ENCODE measurements around the gene NRXN3. TPM values are rescaled to one million over a fixed set of nuclear protein-coding genes. Genes with fewer than 3 reads are reported as not detected.

The NRXN3 gene
- total and polyA plus RNA-seq, 7 donors = 0.06 to 0.74 (median 0.15) TPM

DNA sequence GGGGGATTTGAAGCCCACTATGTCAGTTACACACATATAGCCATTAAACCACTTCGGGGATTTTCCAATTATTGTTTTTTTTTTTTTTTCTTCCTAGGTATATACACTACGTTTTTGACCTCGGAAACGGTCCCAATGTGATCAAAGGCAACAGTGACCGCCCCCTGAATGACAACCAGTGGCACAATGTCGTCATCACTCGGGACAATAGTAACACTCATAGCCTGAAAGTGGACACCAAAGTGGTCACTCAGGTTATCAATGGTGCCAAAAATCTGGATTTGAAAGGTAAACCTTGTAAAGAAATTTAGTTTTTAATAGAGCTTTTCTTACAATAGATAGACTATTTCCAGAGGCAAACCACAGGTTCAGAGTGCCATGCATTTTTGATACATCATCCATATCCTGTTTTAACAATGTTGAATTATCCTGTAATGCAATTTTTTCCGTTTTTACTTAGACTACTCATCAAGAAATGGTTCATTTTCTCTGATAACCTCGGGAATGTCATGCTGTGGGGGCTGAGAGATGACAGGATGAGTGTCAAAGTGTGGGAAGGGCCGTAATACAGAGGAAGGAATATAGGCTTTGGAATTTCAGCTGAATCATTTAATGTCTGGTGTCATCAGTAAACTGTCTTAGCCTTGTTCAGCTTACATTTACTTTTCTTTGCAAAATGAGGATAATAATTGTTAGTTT, 797.1 kb downstream of the NRXN3 start:
- no peak overlapping the region for H3K4me3 ChIP-seq
- DNase-seq = no peak
- H3K36me3 ChIP-seq (ENCODE audit: insufficient read depth in 1 of 2, low read depth in 1 of 2) = no peaks in the 10 kb centered on the region
- no peak for ATAC-seq
- H3K4me1 ChIP-seq = no peaks in the 10 kb centered on the region
- H3K9me3 ChIP-seq = no peaks in the 10 kb centered on the region
- peaks cover 0 to 2% (median 0%) of the 10 kb centered on the region in 3 donors for H3K27me3 ChIP-seq (ENCODE audit: insufficient read depth in 3 of 3, low read length in 2 of 3)
- 79 to 82% (median 80%) methylated on average over 10 of the region's 10 CpGs for WGBS, 3 donors
- H3K27ac ChIP-seq = no peak overlapping the region
- intact Hi-C loops (cut with DNase I) = loop anchor here (2.0 to 10.0 kb wide), 2 partner anchors 1884 to 1888 kb away; no protein-coding TSS in a partner anchor
- TF ChIP-seq, protein P1, sequence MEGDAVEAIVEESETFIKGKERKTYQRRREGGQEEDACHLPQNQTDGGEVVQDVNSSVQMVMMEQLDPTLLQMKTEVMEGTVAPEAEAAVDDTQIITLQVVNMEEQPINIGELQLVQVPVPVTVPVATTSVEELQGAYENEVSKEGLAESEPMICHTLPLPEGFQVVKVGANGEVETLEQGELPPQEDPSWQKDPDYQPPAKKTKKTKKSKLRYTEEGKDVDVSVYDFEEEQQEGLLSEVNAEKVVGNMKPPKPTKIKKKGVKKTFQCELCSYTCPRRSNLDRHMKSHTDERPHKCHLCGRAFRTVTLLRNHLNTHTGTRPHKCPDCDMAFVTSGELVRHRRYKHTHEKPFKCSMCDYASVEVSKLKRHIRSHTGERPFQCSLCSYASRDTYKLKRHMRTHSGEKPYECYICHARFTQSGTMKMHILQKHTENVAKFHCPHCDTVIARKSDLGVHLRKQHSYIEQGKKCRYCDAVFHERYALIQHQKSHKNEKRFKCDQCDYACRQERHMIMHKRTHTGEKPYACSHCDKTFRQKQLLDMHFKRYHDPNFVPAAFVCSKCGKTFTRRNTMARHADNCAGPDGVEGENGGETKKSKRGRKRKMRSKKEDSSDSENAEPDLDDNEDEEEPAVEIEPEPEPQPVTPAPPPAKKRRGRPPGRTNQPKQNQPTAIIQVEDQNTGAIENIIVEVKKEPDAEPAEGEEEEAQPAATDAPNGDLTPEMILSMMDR (IDR thresholded peaks at IDR 0.05) = no peak

DNA sequence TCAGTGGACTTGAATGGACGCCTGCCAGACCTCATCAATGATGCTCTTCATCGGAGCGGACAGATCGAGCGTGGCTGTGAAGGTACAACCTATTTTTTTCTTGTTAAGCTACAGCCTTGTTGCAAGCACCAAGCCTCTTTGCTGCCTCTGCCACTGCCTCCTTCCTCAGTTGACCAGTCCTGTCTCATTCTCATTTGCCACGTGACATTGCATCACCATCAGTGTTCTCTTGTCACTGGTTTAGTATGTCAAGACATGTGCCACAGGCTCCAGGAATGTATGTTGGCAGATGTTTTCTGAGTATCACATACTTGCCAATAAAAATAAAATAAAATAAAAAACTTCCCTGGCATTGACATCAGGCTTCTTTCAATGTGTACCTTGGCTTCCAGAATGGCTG, 798.1 kb downstream of the NRXN3 start:
- Histone ChIP-seq H3K27ac (no peak overlapping the region), H3K27me3 (ENCODE audit: insufficient read depth in 3 of 3, low read length in 2 of 3) (peaks cover 0 to 2% (median 0%) of the 10 kb centered on the region in 3 donors), H3K4me3 (no peak overlapping the region), H3K9me3 (no peaks in the 10 kb centered on the region), H3K36me3 (ENCODE audit: insufficient read depth in 1 of 2, low read depth in 1 of 2) (no peaks in the 10 kb centered on the region), H3K4me1 (no peaks in the 10 kb centered on the region)
- no peak for DNase-seq
- 87% methylated on average over 6 of the region's 6 CpGs for WGBS, 3 donors
- TF ChIP-seq, protein P1 (IDR thresholded peaks at IDR 0.05) = no peak
- ATAC-seq = no peak
- intact Hi-C loops (cut with DNase I) = loop anchor here in 1 of 2 donors (10.0 kb wide), 1 partner anchor 1887 kb away; no protein-coding TSS in a partner anchor

DNA sequence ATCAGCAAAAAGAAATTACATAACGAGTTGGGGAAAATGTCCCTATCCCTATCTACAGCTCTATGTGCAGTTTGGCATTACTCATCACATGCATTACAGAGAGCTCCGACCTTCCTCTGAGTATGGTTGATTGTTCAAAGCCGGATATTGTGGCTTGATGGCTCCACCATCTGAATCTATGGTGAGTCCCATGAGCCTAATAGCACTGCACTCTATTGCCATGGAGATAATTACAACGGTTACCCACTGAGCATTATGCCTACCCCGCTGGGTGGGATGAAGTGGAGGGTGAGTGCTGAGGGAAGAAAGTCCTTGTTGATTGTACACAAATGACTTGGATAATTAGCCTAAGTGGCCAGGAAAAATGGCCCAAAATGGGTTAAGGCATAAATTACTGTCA, 800.5 kb downstream of the NRXN3 start:
- ATAC-seq (no peak), DNase-seq (no peak)
- no peak overlapping the region for H3K4me3 ChIP-seq
- H3K4me1 ChIP-seq = no peaks in the 10 kb centered on the region
- WGBS, 3 donors = 71 to 83% (median 77%) methylated on average over 5 of the region's 5 CpGs
- TF ChIP-seq, protein P1 (IDR thresholded peaks at IDR 0.05) = no peak
- H3K27ac ChIP-seq = no peak overlapping the region
- intact Hi-C loops (cut with DNase I) = no loop called here
- H3K36me3 ChIP-seq (ENCODE audit: insufficient read depth in 1 of 2, low read depth in 1 of 2) = no peaks in the 10 kb centered on the region
- no peaks in the 10 kb centered on the region for H3K9me3 ChIP-seq
- no peaks in the 10 kb centered on the region for H3K27me3 ChIP-seq (ENCODE audit: insufficient read depth in 3 of 3, low read length in 2 of 3)

DNA sequence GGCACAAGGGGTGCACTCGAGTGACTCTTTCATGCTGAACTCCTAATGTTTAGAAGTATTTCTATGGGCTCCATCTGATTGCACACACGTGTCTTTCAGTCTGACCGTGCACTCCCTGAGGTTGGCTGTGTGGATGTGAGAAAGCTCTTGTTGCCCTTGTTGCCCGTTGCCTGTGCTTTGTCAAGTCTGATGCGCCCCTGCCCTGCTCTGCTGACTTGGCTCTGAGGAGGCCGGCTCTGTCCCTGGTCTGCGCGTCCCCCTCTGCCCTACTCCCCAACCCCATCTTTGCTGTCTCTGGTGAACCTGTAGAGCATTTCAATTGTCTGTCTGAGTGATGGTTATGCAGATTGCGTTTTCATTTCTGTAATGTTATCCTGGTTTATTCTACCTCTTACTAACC, 802.3 kb downstream of the NRXN3 start:
- ATAC-seq (no peak), DNase-seq (no peak)
- H3K27me3 ChIP-seq (ENCODE audit: insufficient read depth in 3 of 3, low read length in 2 of 3) = no peaks in the 10 kb centered on the region
- H3K4me3 ChIP-seq = no peak overlapping the region
- intact Hi-C loops (cut with DNase I) = no loop called here
- whole genome bisulfite sequencing, 3 donors = 77 to 82% (median 79%) methylated on average over 9 of the region's 9 CpGs
- no peaks in the 10 kb centered on the region for H3K9me3 ChIP-seq
- no peaks in the 10 kb centered on the region for H3K36me3 ChIP-seq (ENCODE audit: insufficient read depth in 1 of 2, low read depth in 1 of 2)
- H3K27ac ChIP-seq = no peak overlapping the region
- TF ChIP-seq, protein P1 (IDR thresholded peaks at IDR 0.05) = no peak
- no peaks in the 10 kb centered on the region for H3K4me1 ChIP-seq

DNA sequence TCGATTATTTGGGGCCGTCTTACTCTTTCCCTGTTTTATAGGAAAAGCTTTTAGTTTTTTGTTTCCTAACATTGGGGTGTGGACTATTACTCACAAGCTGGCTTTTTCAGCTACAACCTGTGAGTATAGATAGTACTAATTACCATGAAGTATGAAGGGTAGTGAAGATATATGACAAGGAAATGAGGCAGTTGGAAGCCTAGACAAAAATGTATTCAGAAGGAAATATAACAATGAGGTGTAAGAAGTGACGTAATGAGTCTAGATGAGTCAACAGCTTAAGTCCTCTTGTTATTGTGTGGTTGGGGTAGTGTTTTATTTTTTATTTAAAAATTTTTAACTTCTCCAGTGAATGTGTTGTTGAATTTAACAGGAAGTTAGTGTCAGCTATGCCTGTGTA, 804.5 kb downstream of the NRXN3 start:
- intact Hi-C loops (cut with DNase I) = no loop called here

More for the DNA sequence above, 804.5 kb downstream of the NRXN3 start:
- TF ChIP-seq, protein P1 (IDR thresholded peaks at IDR 0.05) = no peak
- H3K27ac ChIP-seq = no peak overlapping the region
- no peak for ATAC-seq
- H3K4me1 ChIP-seq = no peaks in the 10 kb centered on the region
- 68 to 84% (median 79%) methylated on average over 3 of the region's 3 CpGs for WGBS, 3 donors
- H3K4me3 ChIP-seq = no peak overlapping the region
- no peaks in the 10 kb centered on the region for H3K27me3 ChIP-seq (ENCODE audit: insufficient read depth in 3 of 3, low read length in 2 of 3)
- DNase-seq = no peak
- no peaks in the 10 kb centered on the region for H3K36me3 ChIP-seq (ENCODE audit: insufficient read depth in 1 of 2, low read depth in 1 of 2)
- H3K9me3 ChIP-seq = no peaks in the 10 kb centered on the region

Measured in psoas muscle (tissue), 8 donors.